Glutamatergic neuron (in vitro differentiated cells): ENCODE measurements around the gene SYF2. TPM values are rescaled to one million over a fixed set of nuclear protein-coding genes. Genes with fewer than 3 reads are reported as not detected.

ENCODE experiments used
- DNase-seq: peaks from one replicate; pipeline ENCODE4 v3.0.0; 2022
- H3K27ac Mint-ChIP-seq: one replicate; pipeline ENCODE4 v1.8.0; 2020; ENCODE audit warnings: mild to moderate bottlenecking, mixed read lengths, inconsistent platforms; ENCODE audit not compliant: unreplicated experiment
- H3K27me3 Mint-ChIP-seq: one replicate; pipeline ENCODE4 v1.8.0; 2020; ENCODE audit warnings: mild to moderate bottlenecking, moderate library complexity, mixed read lengths, inconsistent platforms; ENCODE audit not compliant: unreplicated experiment
- H3K36me3 Mint-ChIP-seq: one replicate; pipeline ENCODE4 v1.8.0; 2020; ENCODE audit warnings: mild to moderate bottlenecking, mixed read lengths, inconsistent platforms; ENCODE audit not compliant: unreplicated experiment
- H3K4me1 Mint-ChIP-seq: one replicate; pipeline ENCODE4 v1.8.0; 2020; ENCODE audit warnings: mild to moderate bottlenecking, low read depth, mixed read lengths, inconsistent platforms; ENCODE audit not compliant: unreplicated experiment
- H3K4me3 Mint-ChIP-seq: one replicate; pipeline ENCODE4 v1.8.0; 2020; ENCODE audit warnings: mild to moderate bottlenecking, mixed read lengths, inconsistent platforms; ENCODE audit not compliant: unreplicated experiment
- H3K9me3 Mint-ChIP-seq: one replicate; pipeline ENCODE4 v1.8.0; 2020; ENCODE audit warnings: mild to moderate bottlenecking, moderate library complexity, mixed read lengths, inconsistent platforms; ENCODE audit not compliant: unreplicated experiment
- total RNA-seq: library from RNA; stranded (reverse); fragmentation: NEBNext Ultra II Directional; extraction: Animal tissue kit (Norgen Biotek cat#: 25700); gene quantifications from one replicate; pipeline ENCODE4 v1.2.1, GENCODE V29; 2021; ENCODE audit not compliant: unreplicated experiment
- TF ChIP-seq, protein P1 (sequence below): fragments of 200-600 bp; sonication (generic); IDR thresholded peaks from one replicate; pipeline ENCODE4 v1.5.0; 2021; ENCODE audit not compliant: partially characterized antibody, unreplicated experiment

The SYF2 gene
- total RNA-seq, 1 donor from 2014 or later = 32.6 TPM

DNA sequence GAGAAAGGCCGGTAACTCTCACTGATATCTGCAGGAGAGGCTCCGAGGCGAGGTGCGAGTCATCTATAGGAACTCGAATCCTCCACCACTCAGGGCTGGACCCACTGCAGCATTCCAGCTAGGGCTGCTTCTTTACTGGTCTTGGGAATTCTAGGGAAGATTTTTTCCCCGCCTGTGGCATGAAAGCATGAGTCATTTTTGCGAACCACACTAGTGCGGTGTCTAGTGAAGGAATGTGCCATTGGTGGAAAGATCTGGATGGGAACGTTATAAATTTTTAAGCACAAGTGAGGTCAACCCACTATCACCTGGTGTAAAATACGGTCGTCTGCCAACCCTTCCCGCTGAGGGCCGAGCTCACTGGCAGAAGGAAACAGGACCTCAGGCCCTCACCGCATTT is 49.7 kb downstream of the SYF2 start:
- DNase-seq = no peak
- TF ChIP-seq, protein P1, sequence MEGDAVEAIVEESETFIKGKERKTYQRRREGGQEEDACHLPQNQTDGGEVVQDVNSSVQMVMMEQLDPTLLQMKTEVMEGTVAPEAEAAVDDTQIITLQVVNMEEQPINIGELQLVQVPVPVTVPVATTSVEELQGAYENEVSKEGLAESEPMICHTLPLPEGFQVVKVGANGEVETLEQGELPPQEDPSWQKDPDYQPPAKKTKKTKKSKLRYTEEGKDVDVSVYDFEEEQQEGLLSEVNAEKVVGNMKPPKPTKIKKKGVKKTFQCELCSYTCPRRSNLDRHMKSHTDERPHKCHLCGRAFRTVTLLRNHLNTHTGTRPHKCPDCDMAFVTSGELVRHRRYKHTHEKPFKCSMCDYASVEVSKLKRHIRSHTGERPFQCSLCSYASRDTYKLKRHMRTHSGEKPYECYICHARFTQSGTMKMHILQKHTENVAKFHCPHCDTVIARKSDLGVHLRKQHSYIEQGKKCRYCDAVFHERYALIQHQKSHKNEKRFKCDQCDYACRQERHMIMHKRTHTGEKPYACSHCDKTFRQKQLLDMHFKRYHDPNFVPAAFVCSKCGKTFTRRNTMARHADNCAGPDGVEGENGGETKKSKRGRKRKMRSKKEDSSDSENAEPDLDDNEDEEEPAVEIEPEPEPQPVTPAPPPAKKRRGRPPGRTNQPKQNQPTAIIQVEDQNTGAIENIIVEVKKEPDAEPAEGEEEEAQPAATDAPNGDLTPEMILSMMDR = no peak
- Mint-ChIP-seq H3K4me1 (peaks cover 3% of the 10 kb centered on the region), H3K27ac (no peak overlapping the region), H3K9me3 (peaks cover under 1% of the 10 kb centered on the region), H3K27me3 (peaks cover 2% of the 10 kb centered on the region), H3K4me3 (no peak overlapping the region), H3K36me3 (no peaks in the 10 kb centered on the region)

DNA sequence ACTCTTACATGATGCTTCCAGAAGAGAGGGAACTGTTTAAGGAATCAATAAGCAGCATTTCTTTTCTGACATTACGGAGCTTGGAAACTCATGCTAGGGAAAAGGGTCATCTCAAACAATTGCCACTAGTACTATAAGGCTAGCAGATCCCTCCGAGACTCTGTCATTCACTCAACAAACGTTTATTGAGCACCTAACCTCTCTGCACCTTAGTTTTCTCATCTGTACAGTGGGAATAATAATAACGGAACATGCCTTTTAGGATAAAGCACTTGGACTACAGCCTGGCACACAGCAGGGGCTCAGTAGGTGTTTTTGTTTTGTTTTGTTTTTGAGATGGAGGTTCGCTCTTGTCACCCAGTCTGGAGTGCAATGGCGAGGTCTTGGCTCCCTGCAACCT is 51.3 kb downstream of the SYF2 start:
- Mint-ChIP-seq H3K4me1 (no peaks in the 10 kb centered on the region), H3K27ac (no peak overlapping the region), H3K4me3 (no peak overlapping the region), H3K27me3 (peaks cover 3% of the 10 kb centered on the region), H3K36me3 (peaks cover 5% of the 10 kb centered on the region), H3K9me3 (peaks cover 3% of the 10 kb centered on the region)
- no peak for DNase-seq
- TF ChIP-seq, protein P1 = no peak

DNA sequence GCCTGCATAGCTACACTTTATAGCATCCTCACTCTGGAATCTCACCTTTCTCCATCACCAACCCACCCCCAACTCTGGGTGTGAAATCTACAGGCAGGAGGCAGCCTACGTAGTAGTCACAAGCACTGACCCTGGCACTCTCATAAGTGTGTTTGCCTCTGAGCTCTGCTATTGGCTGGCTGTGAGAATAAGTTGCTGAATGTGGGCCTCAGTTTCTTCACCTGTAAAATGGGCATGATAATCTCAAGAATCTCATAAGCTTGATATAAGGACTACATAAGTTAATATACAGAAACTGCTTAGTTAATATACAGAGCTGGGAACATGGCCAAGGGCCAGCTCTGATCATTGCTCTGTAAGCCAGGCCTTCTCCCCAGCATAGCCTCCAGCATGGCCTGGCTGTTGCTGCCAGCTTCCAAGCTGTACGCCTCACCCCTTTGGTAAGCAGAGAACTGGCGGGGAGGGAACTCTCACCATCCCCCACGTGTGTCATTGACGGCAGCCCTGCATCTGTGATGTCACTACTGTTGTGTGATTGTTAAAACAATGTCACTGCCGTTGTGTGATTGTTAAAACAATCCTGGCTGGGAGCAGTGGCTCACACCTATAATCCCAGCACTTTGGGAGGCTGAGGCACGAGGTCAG is 53.3 kb downstream of the SYF2 start:
- no peak overlapping the region for H3K4me3 Mint-ChIP-seq
- no peak overlapping the region for H3K27ac Mint-ChIP-seq
- no peak for DNase-seq
- TF ChIP-seq, protein P1 = no peak
- H3K4me1 Mint-ChIP-seq = no peaks in the 10 kb centered on the region
- H3K27me3 Mint-ChIP-seq = peaks cover 3% of the 10 kb centered on the region
- H3K9me3 Mint-ChIP-seq = peaks cover 3% of the 10 kb centered on the region
- peaks cover 5% of the 10 kb centered on the region for H3K36me3 Mint-ChIP-seq

DNA sequence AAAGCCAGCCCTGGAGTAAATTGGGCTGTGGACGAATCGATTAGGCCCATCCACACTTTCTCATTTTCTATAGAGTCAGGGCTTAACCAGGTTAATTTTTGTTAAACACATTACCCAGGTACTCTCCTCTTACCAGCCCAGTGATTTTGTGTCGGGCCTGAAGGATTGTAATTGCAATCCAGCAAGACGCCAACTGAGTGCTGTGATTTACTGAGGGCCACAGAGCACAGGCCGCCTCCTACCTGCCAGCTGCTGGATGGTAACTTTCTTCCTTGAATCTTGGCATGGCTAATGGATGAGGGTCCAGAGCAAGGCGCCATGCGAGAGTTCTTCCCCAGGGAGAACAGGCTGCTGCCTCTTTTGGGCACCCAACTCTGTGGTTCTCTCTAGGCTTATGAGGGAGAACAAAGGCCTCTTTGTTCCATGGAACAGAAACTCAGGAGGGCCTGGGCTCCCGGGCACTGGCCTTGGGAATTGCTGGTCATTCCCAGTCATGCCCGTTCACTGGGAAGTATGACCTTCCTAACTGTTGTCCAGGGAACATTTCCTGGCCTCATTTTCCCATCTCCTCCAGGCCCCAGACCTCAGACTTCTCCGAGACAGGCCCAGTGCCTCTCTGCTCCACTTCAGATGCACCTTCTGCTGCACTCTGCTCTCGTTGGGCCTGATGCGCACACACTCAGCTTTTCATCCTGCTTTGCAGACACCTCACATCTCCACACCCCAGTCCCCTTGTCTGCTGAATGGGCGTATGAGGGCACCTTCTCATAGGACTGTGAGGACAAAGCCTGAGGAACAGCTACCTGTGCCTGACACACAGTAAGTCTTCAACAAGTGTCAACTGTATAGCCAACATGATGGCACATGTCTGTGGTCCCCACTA is 57.3 kb downstream of the SYF2 start:
- DNase-seq = no peak
- Mint-ChIP-seq H3K27ac (no peak overlapping the region), H3K36me3 (peaks cover 5% of the 10 kb centered on the region), H3K9me3 (peaks cover 6% of the 10 kb centered on the region), H3K4me1 (no peaks in the 10 kb centered on the region), H3K27me3 (peaks cover 2% of the 10 kb centered on the region), H3K4me3 (no peak overlapping the region)
- TF ChIP-seq, protein P1 = no peak

DNA sequence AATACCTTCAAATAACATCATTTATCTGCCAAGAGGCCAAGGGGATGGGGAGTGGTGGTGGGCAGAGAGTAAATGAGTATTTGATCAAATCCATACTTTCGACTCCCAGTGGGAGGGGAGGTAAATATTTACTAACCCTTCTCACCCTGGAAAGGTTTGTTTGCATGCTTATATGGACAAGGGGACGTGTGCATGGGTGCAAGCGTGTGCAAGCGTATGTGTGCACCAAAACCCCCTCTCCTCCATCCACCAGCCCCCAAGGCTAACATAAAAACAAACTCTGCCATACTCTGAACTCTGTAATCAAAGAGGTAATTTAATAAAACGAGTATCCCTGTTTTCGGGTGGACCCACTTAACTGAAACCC is 58.0 kb downstream of the SYF2 start:
- no peak for DNase-seq
- TF ChIP-seq, protein P1 = no peak
- Mint-ChIP-seq H3K9me3 (peaks cover 6% of the 10 kb centered on the region), H3K4me1 (no peaks in the 10 kb centered on the region), H3K27me3 (peaks cover 1% of the 10 kb centered on the region), H3K4me3 (no peak overlapping the region), H3K27ac (no peak overlapping the region), H3K36me3 (peaks cover 5% of the 10 kb centered on the region)
